NCI-H1436 (cell line): ENCODE measurements around the gene TNRC6C.
"Not testable (repeated sequence)": the region's sequence is repeated elsewhere in the genome, so short reads cannot be mapped to it uniquely, and the experiment has no call there.

Experiments used
- DNase-seq: peaks from one replicate; lab custom pipeline; 2025; lab: John Stamatoyannopoulos, UW

Gene TNRC6C

DNA sequence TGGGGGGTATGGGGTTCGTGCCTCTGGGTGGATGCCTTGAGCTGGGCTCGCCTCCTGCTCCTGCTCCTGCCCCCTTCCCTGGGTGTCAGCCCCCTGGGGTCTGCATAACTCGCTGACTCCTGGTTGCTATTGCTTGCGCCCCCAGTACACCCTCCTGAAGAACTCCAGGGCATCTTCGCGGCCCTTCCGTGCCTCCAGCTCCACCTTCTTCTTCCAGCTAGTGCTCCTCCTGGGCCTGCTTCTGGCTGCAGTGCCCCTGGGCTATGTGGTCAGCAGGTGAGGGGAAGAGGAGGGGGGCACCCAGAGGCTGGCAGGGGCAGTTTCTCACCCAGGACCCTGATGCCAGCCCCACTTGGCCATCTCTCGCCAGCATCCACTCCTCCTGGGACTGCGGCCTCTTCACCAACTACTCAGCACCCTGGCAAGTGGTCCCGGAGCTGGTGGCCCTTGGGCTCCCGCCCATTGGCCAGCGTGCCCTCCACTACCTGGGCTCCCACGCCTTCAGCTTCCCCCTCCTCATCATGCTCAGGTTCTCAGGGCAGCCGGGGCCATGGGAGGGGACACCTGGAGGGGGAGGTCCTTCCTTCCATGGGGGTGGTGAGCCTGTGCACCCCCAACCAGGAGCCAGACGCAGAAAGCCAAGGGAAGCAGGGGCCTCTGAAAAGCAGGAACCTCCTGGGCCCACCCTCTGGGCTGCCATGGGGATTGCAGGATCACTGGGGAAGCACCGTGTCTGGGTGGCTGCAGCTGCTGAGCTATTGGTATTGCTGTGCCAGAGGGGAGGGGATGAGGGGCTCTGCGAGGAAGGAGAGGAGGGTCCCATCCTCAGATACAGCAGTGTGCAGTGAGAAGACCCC is 179.9 kb downstream of the TNRC6C start:
- DNase-seq, result no peak

DNA sequence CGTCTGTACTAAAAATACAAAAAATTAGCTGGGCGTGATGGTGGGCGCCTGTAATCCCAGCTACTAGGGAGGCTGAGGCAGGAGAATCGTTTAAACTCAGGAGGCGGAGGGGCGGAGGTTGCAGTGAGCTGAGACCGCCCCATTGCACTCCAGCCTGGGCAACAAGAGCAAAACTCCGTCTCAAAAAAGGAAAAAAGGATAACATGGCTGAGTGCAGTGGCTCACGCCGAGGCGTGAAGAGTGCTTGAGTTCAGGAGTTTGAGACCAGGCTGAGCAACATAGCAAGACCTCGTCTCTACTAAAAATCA is 181.3 kb downstream of the TNRC6C start:
- DNase-seq, result not testable (repeated sequence)

DNA sequence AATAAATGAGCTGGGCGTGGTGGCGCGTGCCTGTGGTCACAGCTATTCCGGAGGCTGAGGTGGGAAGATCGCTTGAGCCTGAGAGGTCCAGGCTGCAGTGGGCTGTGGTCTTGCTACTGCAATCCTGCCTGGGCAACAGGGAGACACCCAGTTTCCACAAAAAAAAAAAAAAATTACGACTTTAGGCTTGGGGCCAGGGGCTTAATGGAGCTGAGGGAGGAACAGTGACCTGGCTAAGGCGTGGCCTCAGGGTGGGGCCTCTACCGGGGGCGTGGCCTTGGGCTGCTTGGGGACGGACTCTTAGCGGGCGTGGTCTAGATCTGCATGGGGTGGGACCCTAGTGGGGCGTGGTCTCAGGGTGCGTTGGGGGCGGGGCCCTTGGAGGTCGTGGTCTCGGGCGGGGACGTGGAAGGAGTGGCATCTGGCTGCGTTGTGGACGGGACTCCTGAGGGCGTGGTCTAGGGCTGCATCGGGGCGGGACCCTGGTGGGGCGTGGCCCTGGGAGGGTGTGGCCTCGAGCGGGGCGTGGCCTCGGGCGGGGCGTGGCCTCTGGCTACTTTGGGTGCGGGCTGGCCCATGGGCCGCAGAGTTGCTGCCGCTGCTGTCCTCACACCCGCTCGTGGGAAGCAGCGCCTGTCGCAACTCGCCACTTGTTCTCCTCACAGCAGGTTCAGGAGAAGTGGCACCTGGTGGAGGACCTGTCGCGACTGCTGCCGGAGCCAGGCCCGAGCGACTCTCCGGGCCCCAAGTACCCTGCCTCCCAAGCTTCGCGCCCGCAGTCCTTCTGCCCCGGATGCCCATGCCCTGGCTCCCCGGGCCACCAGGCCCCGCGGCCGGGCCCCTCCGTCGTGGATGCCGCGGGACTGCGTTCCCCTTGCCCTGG is 181.9 kb downstream of the TNRC6C start:
- DNase-seq, result peak; percentile 94

DNA sequence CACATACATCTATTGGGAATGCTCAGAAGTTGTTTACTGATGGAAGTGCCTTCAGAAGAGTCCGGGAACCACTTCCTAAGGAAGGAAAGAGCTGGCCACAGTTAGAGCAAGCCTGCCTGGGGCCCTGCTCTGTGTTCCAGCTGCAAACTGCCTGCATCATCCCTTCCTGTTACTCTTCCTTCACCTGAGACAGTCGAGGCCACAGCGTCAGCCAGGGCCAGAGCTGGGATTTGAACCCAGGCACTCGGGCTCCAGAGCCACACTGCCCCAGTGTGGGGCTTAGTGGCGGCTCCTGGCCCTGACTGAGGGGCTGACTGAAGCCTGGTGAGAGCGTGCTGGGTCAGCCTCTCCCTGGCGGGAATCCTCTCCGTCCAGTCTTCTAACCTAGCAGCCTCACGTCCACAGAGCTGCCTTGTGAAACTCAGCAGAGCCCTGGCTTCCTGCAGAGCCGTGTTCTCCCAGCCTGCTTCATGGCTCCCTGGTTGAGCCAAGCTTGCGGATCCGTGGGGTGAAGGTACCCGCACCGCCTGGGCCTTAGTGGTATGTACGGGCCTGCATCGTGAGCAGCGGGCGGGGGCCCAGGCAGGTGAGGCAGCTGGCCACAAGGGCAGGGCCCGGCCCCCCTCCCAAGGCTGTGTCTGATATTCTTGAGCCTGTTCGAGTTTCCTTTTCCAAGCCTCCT is 183.1 kb downstream of the TNRC6C start:
- DNase-seq, result no peak

DNA sequence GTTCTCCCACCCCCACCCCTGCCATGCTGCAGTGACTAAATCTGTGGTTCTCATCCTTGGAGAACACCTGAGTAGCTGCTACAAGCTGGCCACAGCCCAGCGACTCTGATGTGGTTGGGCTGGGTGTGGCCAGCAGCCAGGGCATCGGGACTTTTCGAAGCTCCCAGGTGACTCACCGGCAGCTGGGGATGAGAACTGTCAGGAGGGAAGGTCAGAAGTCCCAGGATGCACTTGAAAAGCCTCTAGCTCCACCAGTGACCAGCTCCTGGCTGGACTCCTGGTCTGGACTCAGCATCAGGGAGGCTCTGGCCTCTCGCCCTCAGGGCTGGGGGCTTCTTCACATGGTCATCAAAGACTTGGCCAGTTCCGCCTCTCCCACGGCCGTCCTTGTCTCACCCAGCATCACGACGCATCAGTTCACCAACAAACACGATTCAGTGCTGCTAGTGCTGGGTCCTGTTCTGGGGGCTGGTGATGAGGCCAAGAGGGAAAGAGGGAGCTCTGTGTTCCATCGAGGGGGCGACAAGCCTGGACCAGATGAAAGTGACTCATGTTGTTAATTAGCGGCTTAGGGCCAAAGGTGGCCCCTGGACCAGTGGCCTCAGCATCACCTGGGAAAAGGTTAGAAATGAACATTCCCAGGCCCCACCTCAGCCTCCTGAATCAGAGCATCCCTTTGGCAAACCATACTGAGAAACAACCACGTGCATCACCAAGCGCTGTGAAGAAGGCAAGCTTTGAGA is 183.8 kb downstream of the TNRC6C start:
- no peak for DNase-seq

DNA sequence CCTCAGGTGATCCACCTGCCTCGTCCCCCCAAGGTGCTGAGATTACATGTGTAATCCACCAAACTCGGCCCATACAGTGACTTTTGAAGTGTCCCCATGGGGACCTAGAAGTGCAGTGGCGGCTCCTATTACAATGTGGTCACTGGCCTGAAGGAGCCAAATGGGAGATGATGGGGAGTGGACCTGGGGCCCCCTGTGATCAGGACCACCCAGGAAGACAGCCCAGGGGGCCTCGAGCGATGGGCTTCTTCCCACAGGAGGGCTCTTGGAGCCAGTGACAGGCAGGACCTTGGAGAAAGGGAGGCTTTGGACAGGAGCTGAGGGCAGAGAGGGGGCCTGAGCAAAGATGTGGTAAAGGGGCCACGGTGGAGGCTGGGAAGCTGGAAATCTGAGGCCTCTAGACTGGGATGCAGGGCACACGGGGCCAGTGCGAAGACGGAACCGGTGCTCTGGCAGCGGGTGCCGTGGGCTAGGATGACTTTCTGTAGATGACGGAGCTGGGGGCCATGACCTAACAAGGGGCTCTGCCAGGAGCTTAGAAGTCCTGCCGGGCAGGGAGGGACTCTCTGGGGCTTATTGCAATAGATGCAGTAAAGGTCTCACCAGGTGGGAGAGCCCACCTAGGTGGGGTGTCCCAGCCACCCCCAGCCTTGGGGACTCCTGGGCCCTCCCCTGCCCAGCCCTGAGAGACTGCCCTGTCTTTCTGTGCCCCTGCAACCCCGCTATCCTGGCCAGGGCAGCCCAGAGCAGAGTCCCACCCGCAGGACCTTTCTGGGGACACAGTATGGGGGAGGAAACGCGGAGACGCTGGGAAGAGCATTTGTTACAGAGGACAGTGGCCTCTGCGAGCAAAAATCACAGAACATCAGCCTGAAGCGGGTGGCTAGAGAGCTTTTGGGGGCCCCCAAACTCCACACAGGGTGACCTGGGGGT is 185.0 kb downstream of the TNRC6C start:
- no peak for DNase-seq

DNA sequence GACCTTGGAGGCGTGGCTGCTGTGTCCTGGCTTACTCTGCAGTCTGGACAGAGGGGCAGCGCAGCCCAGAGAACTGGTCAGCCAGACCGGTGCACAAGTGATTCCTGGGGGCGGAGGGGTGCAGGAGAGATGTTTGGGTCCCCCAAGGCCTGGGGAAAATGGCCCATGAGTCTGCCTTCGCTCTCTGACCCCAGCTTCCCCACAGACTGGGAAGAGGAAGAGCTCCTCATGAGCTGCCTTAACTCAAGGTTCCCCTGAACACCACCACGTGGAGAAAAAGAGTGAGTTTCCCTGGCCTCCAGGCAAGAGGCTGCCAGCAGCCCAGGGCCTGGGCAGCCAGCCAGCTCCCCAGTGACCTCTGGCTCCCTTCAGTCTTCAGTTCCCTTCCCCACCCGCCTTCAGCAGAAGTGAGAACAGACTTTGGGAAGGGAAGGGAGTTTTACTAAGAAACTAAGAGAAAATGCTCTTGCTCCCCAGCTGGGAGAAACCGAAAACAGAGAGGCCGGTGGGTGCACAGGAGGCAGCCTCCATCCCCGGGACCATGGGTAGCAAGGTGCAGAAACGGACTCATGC is 185.7 kb downstream of the TNRC6C start:
- DNase-seq, result no peak

DNA sequence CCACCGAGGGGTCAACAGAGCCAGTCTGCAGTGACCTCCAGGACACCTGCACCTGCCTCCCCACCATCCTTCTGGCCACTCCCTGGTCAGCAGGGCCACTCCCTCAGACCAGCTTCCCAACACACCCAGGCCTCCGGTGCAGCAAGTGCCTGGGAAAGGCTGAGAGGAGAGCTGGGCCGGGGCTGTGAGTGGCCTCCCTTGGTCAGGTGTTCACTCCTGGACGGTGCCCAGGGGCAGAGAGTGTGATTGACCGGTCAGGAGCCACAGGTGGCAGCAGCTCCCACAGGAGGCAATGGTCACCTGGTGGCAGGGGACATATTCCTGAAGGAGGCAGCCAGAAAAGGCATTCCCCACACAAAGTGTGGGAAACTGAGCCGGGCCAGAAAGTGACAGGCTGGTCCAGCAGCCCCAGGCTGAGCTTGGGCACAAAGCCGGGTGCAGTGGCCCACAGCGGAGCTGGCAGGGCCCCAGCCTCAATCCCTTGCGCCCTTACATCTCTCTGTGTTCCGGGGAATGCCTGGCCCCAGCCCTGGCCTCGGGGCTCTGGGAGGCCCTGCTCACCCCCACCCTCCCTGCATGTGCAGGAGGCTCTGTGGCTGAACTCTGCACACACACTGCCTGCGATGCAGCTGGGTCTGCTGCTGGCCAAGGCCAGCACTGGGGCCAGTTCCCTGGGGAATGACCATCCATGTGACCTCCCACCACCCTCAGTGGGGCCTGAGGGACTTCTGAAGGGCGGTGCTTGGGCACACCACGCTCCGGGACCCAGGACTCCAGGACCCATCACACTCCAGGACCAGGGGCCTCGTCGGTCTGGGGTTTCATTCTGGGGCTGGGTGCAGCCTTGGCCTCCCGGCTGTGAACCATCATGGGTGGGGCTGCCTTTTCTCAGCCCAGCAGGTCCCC is 186.5 kb downstream of the TNRC6C start:
- DNase-seq, result no peak

DNA sequence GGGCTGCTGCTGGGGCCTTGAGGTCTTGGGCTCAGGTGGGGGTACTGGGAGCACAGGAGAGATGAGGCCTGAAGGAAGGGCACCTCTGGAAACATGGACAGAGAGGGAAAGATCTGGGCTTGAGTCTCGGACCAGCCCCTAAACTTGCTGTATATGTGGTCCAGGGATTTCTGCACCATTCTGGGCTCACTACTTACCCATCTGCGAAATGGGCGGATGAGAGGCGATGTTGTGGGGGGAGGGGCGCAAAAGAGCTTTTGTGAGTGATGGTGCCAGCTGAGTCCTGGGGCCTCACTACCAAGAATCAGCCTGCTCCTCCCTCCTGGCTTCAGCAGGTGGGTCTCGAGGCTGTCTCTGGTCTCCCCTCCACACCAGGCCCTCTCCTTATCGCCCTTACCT is 188.0 kb downstream of the TNRC6C start:
- no peak for DNase-seq

DNA sequence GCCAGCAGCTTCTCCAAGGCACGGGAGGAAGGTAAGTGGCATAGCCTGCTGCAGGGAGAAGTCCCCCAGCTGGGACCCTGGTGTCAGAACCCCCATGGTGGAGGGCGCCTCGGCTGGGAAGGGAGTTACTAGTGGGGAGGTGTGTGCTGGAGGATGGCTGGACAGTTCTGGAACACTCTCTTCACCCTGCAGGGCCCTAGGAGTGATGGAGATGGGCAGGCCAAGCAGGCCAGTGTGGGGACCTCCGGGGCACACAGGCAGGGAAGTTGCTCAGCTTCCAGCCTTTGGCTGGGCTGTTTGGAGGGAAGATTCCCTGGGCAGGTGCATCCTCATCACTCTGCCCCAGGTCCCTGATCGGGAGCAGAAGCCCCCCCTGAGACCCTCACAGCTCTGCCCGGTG is 188.4 kb downstream of the TNRC6C start:
- no peak for DNase-seq

DNA sequence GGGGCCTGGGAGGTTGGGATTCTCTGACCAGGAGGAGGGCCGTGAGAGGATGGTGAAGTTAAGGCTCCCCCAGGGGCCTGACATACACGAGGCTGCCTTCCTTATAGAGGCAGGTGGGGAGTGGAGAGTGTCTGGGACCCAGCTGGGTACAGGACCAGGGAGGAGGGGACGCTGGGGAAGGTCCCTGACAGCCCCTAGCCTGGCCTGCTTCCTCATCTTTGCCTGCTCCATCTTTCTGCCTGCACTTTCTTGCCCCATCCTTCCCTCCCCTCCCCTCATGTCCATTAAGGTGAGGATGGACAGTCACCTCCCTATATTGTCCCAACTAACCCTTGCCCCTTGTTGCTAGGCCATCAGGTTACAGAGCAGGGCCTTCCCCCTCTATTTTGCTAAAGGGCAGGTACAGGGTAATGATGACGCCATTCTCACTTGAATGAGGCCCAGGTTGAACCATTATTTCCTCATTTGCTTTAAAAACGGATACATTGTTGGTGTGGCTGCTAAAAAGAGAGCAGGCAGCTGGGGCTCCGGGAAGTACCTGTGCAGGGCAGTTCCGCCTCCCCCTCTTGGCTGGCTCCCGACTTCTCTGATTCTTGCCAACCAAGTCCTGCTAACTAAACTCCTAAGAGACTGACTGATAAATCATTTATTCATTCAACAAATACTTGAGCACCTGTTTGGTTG is 189.0 kb downstream of the TNRC6C start:
- DNase-seq, result no peak

DNA sequence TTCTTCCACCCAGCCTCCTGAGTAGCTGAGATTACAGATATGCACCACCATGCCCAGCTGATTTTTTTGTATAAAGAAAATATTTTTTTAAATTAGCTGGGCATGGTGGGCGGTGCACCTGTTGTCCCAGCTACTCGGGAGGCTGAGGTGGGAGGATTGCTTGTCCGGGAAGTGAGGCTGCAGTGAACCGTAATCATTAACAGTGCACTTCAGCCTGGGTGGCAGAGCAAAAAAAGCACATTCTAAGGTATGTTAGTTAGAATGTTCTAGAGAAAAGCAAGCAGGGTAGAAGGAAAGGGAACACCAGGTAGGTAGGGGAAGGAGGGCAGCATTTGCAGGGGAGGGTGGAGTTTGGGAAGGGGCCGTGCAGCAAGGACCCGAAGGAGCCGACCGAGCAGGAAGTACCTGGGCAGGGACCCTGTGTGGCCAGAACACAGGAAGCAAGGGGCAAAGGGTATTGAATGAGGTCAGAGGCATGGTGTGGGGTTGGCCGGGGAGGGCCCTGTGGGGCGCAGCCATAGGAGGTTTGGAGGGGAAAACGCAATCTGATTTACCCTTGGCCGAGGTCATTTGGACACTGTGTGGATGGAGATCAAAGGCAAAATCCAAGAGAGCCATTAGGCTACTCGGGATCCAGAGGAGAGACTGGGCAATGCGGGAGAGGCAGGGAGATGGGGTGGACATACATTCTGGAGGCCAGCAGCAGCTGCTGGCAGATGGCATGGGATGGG is 189.9 kb downstream of the TNRC6C start:
- no peak for DNase-seq

DNA sequence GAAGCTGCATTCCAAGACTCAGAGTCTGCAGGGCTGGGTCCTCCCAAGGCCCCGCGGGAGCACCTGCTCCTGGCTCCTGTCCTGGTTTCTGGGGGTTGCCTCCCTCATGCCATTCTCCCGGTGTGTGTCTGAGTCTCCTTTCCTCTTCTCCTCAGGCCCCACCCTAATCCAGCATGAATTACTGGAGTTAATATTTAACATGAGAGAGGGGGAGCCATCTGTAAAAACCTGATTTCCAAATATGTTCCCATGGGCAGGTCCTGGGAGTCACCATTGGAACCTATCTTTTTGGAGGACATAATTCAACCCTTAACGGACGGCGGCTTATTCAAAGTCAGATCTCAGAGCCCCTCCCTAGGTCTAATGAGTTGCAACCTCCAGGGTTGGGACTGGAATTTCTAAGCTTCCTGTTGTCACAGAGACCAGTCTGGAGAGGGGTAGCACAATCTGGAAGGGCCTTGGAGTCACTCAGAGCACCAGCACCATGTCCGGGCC is 193.1 kb downstream of the TNRC6C start:
- DNase-seq, result no peak

DNA sequence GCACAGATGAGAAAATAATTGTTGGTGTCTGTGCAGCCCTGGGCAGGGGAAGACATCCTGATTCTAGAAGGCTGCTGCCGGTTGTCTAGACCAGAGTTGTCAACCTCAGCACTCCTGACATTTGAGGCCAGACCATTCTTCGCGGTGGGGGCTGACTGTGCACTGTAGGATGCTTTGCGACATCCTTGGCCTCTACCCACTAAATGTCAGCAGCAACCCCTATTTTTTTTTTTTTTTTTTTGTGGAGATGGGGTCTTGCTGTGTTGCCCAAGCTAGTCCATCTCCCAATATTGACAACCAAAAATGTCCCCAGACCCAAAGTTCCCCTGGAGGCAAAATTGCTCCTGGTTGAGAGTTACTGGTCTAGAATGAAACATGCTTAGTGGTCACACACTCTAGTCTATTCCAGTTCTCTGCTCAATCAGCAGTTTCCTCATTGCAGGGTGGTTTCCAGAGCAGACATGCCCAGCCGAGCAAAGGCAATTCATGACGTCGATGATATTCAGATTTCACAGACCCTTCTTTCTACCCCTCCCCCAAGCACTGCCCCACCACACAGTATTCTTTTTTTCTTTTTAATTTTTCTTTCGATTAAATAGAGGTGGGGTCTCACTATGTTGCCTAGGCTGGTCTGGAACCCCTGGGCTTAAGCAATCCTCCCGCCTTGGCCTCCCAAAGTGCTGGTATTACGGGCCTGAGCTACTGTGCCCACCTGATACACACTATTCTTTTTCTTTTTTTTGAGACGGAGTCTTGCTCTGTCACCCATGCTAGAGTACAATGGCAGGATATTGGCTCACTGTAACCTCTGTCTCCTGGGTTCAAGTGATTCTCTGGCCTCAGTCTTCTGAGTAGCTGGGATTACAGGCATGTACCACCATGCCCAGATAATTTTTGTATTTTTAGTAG is 196.7 kb downstream of the TNRC6C start:
- DNase-seq, result no peak
